Breast epithelium (tissue), 4 donors: ENCODE measurements around the gene LPP. TPM values are rescaled to one million over a fixed set of nuclear protein-coding genes. Genes with fewer than 3 reads are reported as not detected.
A peak's percentile ranks its signal among the peaks of the same experiment; 100 is the strongest.

Experiments used
- DNase-seq, 2 donors: peaks; one replicate each; pipeline ENCODE4 v3.0.0-alpha.2; 2019; ENCODE audit warnings: low spot score in 2 of 2
- H3K27ac ChIP-seq, 2 donors: fragments of 200-600 bp; sonication (generic) in 1 of 2; one replicate each; pipeline ENCODE4 v1.5.1; 2016 to 2019; ENCODE audit warnings: mild to moderate bottlenecking in 1 of 2
- H3K27me3 ChIP-seq, 2 donors: fragments of 200-600 bp; sonication (generic) in 1 of 2; one replicate each; pipeline versions ENCODE4 v1.5.1 to v1.6.0; 2017 to 2019; ENCODE audit warnings: control low read depth in 1 of 2, mild to moderate bottlenecking in 1 of 2
- H3K36me3 ChIP-seq: fragments of 200-600 bp; one replicate; pipeline ENCODE4 v1.5.1; 2019
- H3K4me1 ChIP-seq, 2 donors: fragments of 200-600 bp; sonication (generic); one replicate each; pipeline ENCODE4 v1.5.1; 2016 to 2019; ENCODE audit warnings: control low read depth in 1 of 2
- H3K4me3 ChIP-seq, 3 donors: fragments of 200-600 bp; sonication (generic); 1 replicate in 2 of 3; 2 replicates in 1 of 3; pipeline ENCODE4 v1.5.1; 2016 to 2019; ENCODE audit warnings: mild to moderate bottlenecking in 3 of 3, moderate library complexity in 2 of 3
- H3K9me3 ChIP-seq, 2 donors: fragments of 200-600 bp; sonication (generic) in 1 of 2; one replicate each; pipeline ENCODE4 v1.5.1; 2016 to 2019; ENCODE audit warnings: control low read depth in 1 of 2
- POLR2A ChIP-seq: fragments of 450-650 bp; IDR thresholded peaks from one replicate; pipeline ENCODE4 v1.6.1; 2016; ENCODE audit warnings: antibody characterized with exemption, mild to moderate bottlenecking, moderate library complexity
- POLR2AphosphoS5 ChIP-seq, 3 donors: sonication (generic); formaldehyde crosslinking; IDR thresholded peaks; one replicate each; pipeline ENCODE4 v1.6.1; 2017; ENCODE audit warnings: antibody characterized with exemption in 3 of 3
- intact Hi-C: fragments of 100-400 bp; cut with DNase I; formaldehyde crosslinking; loops from one replicate; pipeline ENCODE4 v1.15.1; 2023; ENCODE audit warnings: low total_unique reads
- total RNA-seq, 3 donors: library from RNA; depleted of rRNA; stranded (reverse); fragments of >200 nt; gene quantifications; one replicate each; pipeline ENCODE4 v1.1.0, GENCODE V29; 2016
- TF ChIP-seq, protein P1 (sequence below), 3 donors: fragments of 450-650 bp; IDR thresholded peaks; one replicate each; pipeline ENCODE4 v1.5.1; 2016 to 2017; ENCODE audit warnings: antibody characterized with exemption in 3 of 3, mild to moderate bottlenecking in 3 of 3, moderate library complexity in 3 of 3

LPP gene
- total RNA-seq, 3 donors from 2014 or later, result 135 to 183 (median 147) TPM

DNA sequence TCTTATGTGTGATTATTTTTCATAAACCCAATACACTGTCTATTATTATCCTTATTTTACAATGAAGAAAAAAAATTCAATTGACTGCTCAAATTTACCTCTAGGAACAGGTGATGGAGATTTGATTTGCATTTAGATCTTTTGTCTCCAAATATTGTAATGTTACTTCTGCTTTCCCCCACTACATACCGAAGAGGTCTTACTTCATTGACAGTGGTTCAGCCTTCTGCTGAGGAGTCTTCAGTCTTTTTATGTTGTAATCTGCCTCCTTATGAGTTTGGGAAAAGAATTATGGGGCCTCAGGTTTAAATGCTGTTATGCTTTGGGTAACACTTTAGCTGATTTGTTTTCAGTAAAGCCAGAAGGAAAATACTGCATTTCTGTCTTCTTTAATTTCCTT is 199.5 kb downstream of the LPP start:
- Histone ChIP-seq H3K9me3 (no peaks in the 10 kb centered on the region), H3K4me3 (no peak overlapping the region), H3K27me3 (no peaks in the 10 kb centered on the region), H3K4me1 (peaks cover 0 to 6% of the 10 kb centered on the region in 2 donors), H3K27ac (no peak overlapping the region), H3K36me3 (no peaks in the 10 kb centered on the region)
- intact Hi-C loops, result no loop called here
- TF ChIP-seq POLR2AphosphoS5 (IDR thresholded peaks at IDR 0.05) (no peak), POLR2A (no peak)
- TF ChIP-seq, protein P1, sequence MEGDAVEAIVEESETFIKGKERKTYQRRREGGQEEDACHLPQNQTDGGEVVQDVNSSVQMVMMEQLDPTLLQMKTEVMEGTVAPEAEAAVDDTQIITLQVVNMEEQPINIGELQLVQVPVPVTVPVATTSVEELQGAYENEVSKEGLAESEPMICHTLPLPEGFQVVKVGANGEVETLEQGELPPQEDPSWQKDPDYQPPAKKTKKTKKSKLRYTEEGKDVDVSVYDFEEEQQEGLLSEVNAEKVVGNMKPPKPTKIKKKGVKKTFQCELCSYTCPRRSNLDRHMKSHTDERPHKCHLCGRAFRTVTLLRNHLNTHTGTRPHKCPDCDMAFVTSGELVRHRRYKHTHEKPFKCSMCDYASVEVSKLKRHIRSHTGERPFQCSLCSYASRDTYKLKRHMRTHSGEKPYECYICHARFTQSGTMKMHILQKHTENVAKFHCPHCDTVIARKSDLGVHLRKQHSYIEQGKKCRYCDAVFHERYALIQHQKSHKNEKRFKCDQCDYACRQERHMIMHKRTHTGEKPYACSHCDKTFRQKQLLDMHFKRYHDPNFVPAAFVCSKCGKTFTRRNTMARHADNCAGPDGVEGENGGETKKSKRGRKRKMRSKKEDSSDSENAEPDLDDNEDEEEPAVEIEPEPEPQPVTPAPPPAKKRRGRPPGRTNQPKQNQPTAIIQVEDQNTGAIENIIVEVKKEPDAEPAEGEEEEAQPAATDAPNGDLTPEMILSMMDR (IDR thresholded peaks at IDR 0.05), result no peak
- no peak for DNase-seq

DNA sequence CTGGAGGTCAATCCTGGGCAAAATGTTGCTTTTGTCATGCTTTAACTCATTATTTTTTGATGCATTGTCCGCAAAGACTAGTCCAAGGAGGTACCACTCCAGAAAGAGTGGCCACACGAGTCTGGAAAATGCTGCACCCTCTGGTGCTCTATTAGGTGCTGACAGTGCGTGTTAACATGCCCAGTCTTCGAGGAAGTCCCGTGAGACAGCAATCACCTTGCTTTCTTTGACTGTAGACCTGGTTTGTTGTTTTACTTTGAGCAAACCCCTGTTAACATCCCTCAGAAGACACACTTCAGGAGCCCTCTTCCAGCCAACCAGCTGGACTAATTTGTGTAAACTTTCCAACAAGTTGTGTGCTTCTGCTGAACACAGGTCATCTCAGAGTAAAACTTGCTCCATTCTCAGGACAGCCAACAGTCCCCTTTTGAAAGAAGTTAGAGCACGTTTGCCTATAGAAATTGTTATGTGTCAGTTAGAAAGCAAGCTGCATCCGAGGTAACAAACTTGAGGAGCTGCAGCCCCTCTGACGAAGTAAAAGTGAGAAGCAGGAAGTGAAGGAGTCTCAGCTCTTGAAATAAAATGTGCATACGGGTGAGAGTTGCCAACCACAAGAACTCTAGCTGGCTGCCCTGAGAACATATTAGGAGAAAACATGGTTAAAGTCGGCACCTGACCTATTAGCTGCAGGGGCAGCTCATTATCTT is 205.0 kb downstream of the LPP start:
- Histone ChIP-seq H3K27ac (no peak overlapping the region), H3K4me1 (no peaks in the 10 kb centered on the region), H3K27me3 (no peaks in the 10 kb centered on the region), H3K9me3 (no peaks in the 10 kb centered on the region), H3K36me3 (no peaks in the 10 kb centered on the region), H3K4me3 (no peak overlapping the region)
- no peak for DNase-seq
- intact Hi-C loops, result no loop called here
- TF ChIP-seq, protein P1 (IDR thresholded peaks at IDR 0.05), result no peak
- TF ChIP-seq POLR2AphosphoS5 (IDR thresholded peaks at IDR 0.05) (no peak), POLR2A (no peak)

DNA sequence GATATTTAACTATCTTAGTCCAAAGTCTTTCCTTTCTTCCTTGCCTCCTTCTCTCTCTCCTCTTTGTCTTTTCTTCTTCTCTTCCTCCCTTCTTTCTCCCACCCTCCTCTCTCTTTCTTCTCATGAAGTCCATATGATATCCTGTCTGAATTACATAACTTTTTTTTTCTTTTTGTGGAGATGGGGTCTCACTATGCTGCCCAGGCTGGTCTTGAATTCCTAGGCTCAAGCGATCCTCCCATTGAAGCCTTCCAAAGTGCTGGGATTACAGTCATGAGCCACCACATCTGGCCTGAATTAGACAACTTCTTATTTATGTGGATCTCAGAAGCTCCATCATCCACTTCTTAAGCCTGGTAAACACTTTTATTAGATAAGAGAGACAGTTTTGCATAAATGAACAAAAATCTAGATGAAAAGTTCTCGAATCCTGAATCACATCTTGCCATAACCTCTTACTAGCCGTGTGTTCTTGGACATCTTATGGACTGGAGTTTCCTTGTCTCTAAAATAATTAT is 206.5 kb downstream of the LPP start:
- Histone ChIP-seq H3K9me3 (no peaks in the 10 kb centered on the region), H3K4me1 (no peaks in the 10 kb centered on the region), H3K36me3 (no peaks in the 10 kb centered on the region), H3K27me3 (no peaks in the 10 kb centered on the region), H3K27ac (no peak overlapping the region), H3K4me3 (no peak overlapping the region)
- DNase-seq, result no peak
- no peak for TF ChIP-seq POLR2AphosphoS5 (IDR thresholded peaks at IDR 0.05)
- TF ChIP-seq, protein P1 (IDR thresholded peaks at IDR 0.05), result no peak
- no peak for TF ChIP-seq POLR2A
- intact Hi-C loops, result no loop called here

DNA sequence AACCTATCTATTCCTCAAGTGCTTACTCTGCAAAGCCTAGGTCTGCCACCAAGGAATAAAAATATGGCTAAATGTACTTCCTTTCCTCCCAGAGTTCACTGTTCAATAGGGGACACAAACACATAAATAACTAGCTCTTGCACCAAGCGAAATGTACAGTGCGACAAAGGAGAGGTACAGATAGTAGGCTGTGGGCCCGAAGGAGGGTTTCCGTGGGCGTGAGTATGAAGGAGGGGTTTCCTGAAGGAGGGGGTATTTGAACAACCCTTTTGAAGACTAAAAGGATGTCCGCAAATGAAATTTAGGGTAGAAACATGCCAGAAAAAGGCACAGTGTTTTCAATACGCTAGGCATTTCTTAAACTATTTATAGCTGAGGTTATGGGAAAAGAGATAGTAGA is 207.9 kb downstream of the LPP start:
- no peaks in the 10 kb centered on the region for H3K4me1 ChIP-seq
- no peak for DNase-seq
- TF ChIP-seq POLR2AphosphoS5 (IDR thresholded peaks at IDR 0.05), result no peak
- no peak for TF ChIP-seq POLR2A
- TF ChIP-seq, protein P1 (IDR thresholded peaks at IDR 0.05), result no peak
- no peak overlapping the region for H3K4me3 ChIP-seq
- H3K9me3 ChIP-seq, result no peaks in the 10 kb centered on the region
- intact Hi-C loops, result no loop called here
- peak overlapping the region in 1 of 2 donors; percentile 5 for H3K27ac ChIP-seq
- no peaks in the 10 kb centered on the region for H3K27me3 ChIP-seq
- no peaks in the 10 kb centered on the region for H3K36me3 ChIP-seq

DNA sequence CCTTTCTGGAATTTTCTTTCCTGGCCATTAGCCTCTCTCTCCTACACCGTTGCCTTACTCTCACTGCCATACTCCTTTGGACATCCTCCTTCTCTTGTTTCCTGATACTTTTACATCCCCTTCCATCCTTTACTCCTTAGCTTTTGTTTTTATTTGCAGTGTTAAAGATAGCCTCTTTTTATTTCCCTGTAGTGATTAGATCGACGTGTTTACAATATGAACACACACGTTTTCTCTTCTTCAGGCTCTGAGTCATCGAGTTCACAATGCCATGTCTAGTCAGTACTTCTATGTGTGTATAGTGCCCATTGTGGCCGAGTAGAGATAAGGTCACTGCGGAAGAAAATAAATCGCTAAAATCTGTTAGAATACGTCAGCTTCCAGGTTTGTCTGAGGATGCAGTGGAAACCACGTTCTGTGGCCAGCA is 208.5 kb downstream of the LPP start:
- TF ChIP-seq POLR2A (no peak), POLR2AphosphoS5 (IDR thresholded peaks at IDR 0.05) (no peak)
- TF ChIP-seq, protein P1 (IDR thresholded peaks at IDR 0.05), result peak in 1 of 3 donors; percentile 22
- DNase-seq, result no peak
- Histone ChIP-seq H3K9me3 (no peaks in the 10 kb centered on the region), H3K4me3 (no peak overlapping the region), H3K4me1 (no peaks in the 10 kb centered on the region), H3K36me3 (no peaks in the 10 kb centered on the region), H3K27me3 (no peaks in the 10 kb centered on the region), H3K27ac (peak overlapping the region in 1 of 2 donors; percentile 5)
- intact Hi-C loops, result no loop called here
